ENCODE data around the gene IVL.

The IVL gene

GRCh38 chr1:152941037-152941711 lies 32.8 kb downstream of the IVL start:
- in situ Hi-C loops (cut with HindIII; ENCODE audit: low pct_ligation_motif_present, low pct_unique_long_range_greater_than_20kb, low sequenced_read_pairs), result no loop called here
- no peak for DNase-seq

GRCh38 chr1:152942161-152942560 lies 33.8 kb downstream of the IVL start:
- no peak for DNase-seq
- in situ Hi-C loops (cut with HindIII; ENCODE audit: low pct_ligation_motif_present, low pct_unique_long_range_greater_than_20kb, low sequenced_read_pairs), result no loop called here

GRCh38 chr1:152946248-152946647 lies 37.9 kb downstream of the IVL start:
- in situ Hi-C loops (cut with HindIII; ENCODE audit: low pct_ligation_motif_present, low pct_unique_long_range_greater_than_20kb, low sequenced_read_pairs), result no loop called here
- no peak for DNase-seq

- DNase-seq, result no peak
- in situ Hi-C loops (cut with HindIII; ENCODE audit: low pct_ligation_motif_present, low pct_unique_long_range_greater_than_20kb, low sequenced_read_pairs), result no loop called here
Observed at GRCh38 chr1:152946651-152947256, 38.4 kb downstream of the IVL start, which contains the start of gene SPRR5. SPRR5 (plus strand) TSS chr1:152947206; CDS start chr1:152948555, 1,349 bp downstream.

- DNase-seq, result no peak
- in situ Hi-C loops (cut with HindIII; ENCODE audit: low pct_ligation_motif_present, low pct_unique_long_range_greater_than_20kb, low sequenced_read_pairs), result no loop called here
Observed at GRCh38 chr1:152951711-152952110, 43.4 kb downstream of the IVL start.

GRCh38 chr1:152953761-152954160 lies 45.4 kb downstream of the IVL start:
- DNase-seq, result no peak
- in situ Hi-C loops (cut with HindIII; ENCODE audit: low pct_ligation_motif_present, low pct_unique_long_range_greater_than_20kb, low sequenced_read_pairs), result no loop called here

- DNase-seq, result no peak
- in situ Hi-C loops (cut with HindIII; ENCODE audit: low pct_ligation_motif_present, low pct_unique_long_range_greater_than_20kb, low sequenced_read_pairs), result no loop called here
Observed at GRCh38 chr1:152954436-152954835, 46.1 kb downstream of the IVL start.

- no peak for DNase-seq
- in situ Hi-C loops (cut with HindIII; ENCODE audit: low pct_ligation_motif_present, low pct_unique_long_range_greater_than_20kb, low sequenced_read_pairs), result no loop called here
Observed at GRCh38 chr1:152957561-152957960, 49.2 kb downstream of the IVL start.

- in situ Hi-C loops (cut with HindIII; ENCODE audit: low pct_ligation_motif_present, low pct_unique_long_range_greater_than_20kb, low sequenced_read_pairs), result no loop called here
- DNase-seq, result no peak
Observed at GRCh38 chr1:152959273-152959672, 50.9 kb downstream of the IVL start.

- no peak for DNase-seq
- in situ Hi-C loops (cut with HindIII; ENCODE audit: low pct_ligation_motif_present, low pct_unique_long_range_greater_than_20kb, low sequenced_read_pairs), result no loop called here
Observed at GRCh38 chr1:152959801-152960451, 51.6 kb downstream of the IVL start.

GRCh38 chr1:152960452-152961044 lies 52.2 kb downstream of the IVL start:
- no peak for DNase-seq
- in situ Hi-C loops (cut with HindIII; ENCODE audit: low pct_ligation_motif_present, low pct_unique_long_range_greater_than_20kb, low sequenced_read_pairs), result no loop called here
